GM19468 (cell line): Measurements from ENCODE around the gene MEF2D.

Source experiments
- ATAC-seq: cut with Tn5 transposase; IDR thresholded peaks from one replicate; pipeline ENCODE4 v1.9.1; 2021; ENCODE audit warnings: mild to moderate bottlenecking, moderate library complexity, moderate number of reproducible peaks; ENCODE audit not compliant: unreplicated experiment; ENCODE audit errors: extremely low read depth

Gene MEF2D

DNA sequence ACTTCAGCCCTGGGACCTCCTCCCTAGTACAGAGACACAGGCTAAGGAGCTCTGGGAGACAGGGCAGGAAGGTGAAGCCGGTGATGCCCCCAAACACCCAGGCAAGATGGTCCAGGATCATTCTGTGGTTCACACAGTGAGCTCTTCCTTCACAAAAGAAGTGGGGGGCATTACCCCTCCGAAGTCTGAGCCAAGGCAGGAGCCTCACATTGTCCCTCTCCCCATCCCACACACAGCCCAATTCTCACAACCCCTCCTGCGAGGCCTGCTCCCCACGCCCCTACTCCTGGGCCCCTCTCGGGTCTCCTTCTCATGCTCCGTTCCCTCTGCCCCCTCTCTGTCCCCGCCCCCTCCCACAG lies 10.7 kb downstream of the MEF2D start:
- no peak for ATAC-seq

DNA sequence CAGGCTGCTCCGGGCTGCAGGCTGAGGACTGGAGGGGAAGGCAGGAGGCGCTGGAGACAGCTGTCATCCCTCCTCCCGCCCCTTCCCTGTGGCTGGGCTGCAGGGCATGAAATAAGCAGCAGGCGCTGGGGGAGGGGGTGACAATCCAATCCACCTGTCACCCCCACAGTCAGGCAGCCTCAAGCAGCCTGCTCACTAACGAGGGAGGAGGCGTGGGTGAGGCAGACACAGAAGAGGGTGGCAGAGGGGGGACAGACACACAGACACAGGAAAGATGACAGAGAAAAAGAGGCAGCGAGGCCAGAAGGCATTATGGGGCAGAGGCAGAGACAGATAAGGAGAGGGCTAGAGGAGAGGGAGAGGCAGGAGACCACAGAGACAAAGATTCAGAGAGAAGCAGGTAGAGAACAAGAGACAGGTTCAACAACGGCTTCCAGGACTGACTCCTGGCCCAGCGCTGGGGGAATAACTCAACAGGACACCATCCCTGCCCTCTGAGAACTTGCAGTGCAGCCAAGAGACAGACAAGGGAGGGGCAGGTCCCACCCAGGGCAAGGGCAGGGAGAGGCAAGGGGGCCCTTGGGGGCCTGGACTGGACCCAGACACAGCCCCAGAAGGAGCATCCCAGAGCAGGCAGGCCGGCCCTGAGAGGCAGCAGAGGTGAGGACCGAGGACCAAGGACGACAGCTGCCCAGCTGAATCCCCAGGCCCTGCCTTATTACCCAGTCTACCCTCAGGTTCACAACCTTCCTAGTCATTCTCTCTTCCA lies 11.2 kb downstream of the MEF2D start:
- ATAC-seq = no peak

DNA sequence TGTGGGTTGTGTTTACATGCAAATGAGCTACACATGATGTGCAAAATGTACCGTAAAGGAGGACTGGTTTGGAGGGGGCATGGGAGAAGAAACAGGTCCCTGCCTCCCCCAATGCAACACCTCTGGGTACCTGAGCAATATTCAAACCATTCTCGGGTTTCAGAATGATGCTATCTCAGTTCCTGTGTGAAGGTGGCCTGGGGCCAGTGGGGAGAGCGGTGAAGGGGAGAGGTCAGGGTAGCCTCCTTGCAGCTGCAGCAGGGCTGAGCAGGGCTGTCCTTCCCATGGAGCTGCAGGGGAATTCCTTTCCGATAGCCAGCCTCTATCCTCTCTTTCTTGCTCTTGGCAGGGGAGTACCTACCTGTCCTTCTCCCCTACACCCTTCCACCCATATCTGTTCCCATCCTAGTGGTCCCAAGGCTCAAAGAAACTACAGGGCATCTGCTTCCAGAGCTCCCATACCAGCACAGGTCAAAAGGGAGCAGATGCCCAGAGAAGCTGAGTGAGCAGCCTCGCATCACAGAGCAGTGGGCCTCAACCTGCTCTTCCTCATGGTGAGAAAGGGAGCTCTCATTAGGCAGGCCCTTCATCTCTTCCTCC lies 11.9 kb downstream of the MEF2D start:
- ATAC-seq = peak; percentile 45

DNA sequence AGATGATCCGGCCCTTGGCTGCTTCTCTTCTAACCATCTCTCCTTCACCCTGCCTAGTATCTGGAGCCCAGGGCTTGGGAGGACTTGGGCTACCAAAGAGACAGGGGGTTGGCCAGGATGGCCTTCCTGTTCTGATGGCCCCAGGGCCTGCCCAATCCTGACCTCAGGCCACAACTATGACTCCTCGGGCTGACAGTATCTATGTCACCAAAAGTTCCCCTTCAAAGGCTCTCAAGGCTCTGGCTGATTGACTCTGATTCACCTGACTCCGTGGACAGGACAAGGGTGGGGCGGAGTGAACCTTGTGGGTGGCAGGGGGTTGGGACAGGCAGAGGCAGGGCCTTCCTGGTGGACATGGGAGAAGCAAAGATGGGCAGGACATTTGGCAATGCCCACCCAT lies 12.7 kb downstream of the MEF2D start:
- ATAC-seq = no peak

DNA sequence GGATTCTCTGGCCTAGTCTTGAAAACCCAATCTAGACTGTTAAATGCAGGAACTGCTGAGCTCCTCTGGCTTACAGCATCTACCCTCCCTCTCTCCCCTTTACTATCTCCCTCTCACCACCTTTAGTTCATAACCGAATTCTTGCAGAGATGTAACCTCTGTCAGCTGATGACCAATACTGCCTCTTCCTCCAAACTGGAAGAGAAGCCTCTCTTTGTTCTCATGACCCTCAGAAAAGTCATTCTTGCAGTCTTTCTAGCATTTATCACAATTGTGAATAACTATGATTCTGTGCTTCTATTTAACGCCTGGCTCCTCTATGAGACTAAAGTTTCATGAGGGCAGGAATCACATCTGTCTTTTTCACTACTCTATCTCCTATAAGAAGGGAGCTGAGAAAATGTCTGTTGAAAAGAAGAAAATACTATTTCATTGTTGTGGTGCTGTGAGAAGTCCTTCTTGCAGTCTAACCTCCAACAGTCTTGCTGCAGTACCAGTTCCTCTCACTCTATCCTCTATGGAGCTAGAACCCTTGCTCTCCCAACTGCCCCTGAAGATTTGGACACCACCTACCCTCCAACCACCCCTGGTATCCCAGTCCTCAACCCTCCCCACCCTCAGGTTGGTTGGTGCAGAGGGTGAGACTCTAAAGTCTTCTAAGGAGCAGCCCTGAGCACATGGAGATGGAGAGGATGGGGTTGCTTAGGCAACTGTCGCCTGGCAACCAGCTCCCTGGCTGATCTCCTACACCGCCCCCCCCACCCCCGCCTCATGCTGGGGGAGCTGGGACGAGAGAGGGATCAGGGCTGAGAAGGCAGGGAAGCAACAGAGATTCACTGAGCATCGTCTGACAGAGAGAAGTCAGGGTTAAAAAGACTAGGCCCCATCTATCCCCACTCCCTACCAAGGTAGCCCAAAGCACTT lies 13.9 kb downstream of the MEF2D start:
- no peak for ATAC-seq

DNA sequence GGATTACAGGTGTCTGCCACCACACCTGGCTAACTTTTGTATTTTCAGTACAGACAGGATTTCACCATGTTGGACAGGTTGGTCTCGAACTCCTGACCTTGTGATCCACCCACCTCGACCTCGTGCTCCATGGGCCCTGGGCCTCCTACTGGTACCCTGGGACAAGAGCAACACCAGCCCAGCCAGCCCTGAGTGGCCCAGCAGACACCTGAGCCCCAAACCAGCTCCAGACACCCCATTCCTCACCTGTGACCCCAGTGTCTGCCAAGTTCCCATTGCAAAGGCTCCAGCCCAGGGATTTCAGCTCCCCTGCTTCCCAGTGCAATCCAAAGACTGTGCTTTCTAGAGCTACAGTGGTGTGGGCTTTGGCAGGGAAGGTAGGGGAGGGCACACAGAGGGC lies 14.6 kb downstream of the MEF2D start:
- no peak for ATAC-seq

DNA sequence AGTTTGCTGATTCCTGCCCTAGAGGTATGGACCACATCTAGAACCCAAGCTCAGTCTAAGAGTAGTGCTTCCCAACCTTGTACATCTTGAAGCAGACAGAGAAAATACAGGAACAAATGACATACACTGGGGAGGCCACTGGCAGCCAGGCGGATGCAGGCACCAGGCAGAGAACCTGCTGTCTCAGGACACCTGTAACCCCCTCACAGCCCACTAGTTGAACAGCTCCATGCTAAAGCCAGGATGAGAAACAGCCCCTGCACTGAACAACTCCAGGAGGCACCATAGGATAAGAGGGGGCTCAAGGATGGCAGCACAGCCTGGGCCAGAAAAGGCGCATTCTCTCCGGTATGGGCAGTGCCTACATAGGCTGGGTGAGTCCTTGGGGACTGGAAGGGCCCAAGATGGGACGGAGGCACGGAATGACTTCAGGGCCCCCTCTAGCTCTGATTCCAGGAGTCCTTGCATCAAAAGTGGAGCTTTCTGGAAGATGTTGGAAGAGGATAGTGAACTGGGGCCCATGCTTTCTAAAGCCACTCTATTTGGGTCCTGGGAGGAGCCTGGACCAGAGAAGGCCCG lies 16.0 kb downstream of the MEF2D start:
- no peak for ATAC-seq

DNA sequence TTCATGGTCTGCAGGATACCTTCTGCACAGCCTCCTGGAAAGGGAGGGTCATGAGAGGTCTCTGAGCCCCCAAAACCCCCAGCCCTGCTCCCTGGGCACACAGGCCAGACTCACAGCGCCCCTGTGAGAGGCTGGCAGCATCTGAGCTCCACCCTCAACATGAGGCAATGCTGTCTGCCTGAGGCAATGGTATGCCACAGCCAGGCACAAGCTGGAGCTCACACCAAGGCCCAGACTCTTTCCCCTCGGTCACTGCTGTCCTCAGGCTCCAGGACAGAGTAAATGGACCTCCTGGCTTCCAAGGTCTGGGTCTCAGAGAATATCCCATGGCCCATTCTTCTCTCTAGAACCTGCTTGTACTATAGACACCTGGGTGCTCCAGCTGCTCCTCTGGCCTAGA lies 17.2 kb downstream of the MEF2D start:
- no peak for ATAC-seq

DNA sequence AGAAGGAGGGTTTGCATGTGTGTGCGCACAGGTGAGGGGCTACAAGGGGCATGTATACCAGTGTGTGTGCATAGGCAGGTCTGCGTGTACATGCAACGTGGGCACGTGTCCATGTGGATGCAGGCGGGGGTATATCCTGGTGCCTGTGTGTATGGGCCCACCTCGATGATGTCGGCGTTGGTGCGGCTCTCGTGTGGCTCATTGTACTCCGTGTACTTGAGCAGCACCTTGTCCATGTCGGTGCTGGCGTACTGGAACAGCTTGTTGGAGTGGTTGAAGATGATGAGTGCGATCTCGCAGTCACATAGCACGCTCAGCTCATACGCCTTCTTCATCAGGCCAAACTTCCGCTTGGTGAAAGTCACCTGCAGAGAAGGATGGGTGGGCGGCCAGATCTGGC lies 18.3 kb downstream of the MEF2D start:
- ATAC-seq = no peak

DNA sequence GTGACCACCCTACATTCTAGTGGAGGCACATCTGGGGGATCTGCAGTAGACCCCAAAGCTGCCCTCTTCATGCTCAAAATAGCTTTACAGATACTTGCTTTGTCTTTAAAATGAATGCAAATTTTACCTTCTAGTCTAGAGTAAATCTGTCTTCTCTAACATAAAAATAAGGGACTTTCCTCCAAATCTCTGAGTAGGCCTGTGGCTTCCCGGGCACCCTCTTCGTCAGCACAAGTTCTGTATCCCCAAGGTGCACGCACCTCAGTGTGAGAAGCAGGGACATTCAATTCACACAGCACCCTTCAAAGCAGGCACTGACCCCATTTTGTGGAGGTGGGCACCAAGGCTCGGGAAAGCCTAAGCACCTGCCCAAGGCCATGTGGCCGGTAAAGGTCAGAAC lies 19.0 kb downstream of the MEF2D start:
- ATAC-seq = no peak

DNA sequence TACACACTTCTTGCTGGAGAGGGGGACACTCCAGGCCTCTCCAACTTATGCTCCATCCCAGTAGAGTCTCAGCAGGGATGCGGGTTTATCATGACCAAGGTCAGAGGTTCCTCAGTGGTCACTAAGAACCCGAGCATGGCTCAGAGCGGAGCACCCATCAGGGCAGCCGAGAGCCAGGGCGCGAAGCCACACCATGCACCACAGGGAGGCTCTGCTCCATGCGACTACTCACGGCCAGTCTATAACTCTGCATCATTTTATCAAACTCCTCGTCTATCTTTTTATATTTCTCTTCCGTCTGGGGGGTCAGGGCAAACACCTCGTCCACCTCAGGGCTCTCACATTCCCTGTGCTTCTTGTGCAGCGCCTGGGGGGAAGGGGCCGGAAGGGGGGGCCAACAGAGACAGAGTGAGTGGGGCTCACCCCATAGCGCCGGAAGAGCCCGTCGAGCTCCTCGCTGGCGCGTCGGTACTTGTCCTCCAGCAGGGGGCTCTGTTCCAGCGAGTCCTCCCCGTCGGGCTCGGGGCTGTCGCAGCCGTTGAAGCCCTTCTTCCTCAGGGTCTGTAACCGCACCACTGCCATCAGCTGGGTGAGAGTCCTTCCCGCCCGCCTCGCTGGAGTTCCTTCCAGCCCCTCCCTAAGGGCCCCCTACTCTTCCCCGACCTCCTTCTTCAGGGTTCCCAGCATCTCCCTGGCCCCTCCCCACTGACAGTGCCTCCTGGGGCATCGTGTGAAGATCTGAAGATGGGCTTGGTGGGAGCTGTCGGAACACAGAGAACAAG lies 20.0 kb downstream of the MEF2D start:
- ATAC-seq = no peak

DNA sequence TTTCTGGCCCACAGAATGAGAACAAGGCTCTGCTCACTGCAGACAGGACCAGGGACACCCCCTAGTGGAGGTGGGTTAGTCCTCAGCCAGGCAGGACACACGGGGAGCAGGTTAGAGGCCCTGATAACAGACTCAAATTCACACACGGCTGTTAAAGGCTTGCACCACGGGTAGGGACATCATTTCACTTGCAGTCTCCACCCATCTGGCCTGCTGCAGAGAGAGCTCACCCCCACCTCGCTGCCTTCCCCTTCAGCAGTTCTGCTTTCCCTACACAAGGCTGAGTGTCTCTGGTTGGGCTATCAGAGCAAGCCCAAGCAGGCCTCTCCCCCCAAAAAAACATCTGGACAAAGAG lies 20.6 kb downstream of the MEF2D start:
- ATAC-seq = no peak

DNA sequence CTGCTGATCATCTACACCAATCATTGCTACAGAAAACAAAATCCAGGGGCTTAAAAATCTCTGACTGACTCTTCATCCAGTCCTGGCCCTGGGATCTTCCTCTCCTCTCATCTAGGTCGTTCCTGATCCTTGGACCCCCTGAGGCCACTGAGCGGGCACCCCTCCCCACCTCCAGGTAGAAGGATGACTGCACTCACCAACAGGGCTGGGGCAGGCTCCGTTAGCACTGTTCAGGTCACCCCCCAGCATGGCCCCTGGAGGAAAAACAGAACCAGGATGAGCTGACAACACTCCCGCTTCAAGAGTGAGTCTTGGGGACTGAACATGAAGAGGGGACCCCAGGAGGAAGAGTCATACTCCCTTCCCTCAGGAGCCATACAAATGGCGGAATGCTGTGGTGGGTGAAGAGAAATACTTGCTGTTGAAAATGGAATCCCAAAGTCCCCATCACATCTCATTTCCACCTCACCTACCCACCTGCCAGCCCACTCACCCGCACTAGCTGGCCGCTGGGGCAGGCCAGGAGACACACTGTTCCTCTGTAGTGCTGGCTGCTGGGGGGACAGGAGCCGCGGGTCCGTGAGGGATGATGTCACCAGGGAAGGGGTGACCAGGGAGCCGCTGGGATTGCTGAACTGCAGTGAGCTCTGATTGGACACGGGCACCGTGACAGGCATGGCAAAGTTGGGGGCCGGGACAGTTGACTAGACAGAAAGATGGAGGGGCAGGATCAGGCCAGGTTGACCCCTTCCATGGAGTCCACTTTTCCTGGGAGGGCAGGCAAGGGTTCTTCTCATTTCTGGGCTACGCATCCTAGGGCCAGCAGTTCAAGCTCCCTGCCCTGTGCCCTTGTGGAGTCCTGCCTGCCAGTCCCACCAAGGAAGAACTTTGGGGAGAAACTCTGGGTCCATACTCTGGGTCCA lies 21.2 kb downstream of the MEF2D start:
- no peak for ATAC-seq

DNA sequence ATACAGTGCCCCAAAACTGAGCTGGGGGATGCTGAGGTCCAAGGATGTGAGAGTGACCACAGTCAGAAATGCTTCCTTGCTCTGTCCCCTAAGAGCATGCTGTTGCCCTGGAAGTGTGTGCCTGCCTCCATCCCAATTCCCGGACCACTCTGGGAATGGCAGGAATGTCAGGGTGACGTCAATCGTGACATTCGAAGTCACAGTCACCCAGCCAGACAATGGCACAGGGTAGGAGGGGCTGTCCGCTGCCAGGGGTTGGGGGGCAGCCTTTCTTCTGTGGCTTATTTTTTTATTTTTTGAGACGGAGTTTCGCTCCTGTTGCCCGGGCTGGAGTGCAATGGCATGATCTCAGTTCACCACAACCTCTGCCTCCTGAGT lies 22.3 kb downstream of the MEF2D start:
- ATAC-seq = no peak

DNA sequence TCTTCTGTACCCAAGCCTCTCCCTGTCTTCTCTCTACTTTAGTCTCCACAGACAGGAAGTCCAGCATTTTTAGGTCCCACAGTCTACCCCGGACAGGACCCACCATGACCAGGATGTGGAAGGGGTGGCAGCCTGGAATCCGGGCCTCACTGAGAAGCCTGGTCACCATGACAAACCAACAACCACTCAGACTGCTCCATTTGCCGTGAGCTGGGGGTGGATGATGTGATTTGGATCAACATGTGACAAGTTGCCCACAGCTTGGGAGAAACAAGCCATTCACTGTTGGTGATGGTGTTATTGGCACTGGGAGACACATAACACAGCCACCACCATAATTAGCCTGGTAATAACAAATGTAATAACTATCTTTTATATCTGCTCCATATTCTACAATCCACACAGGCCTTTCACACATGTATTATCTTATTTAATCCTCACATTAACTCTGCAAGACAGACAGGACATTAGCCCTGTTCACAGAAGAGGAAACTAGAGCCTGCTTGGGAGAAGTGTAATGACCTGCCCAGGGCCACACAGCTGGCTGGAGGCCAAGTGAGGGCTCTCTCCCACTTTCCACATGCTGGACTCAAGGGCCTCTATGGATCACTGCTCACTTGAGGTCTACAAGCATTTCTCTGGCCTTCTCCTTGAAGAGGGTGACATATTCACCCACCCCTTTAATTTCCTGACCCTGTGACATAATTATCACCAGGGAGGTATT lies 22.9 kb downstream of the MEF2D start:
- no peak for ATAC-seq

DNA sequence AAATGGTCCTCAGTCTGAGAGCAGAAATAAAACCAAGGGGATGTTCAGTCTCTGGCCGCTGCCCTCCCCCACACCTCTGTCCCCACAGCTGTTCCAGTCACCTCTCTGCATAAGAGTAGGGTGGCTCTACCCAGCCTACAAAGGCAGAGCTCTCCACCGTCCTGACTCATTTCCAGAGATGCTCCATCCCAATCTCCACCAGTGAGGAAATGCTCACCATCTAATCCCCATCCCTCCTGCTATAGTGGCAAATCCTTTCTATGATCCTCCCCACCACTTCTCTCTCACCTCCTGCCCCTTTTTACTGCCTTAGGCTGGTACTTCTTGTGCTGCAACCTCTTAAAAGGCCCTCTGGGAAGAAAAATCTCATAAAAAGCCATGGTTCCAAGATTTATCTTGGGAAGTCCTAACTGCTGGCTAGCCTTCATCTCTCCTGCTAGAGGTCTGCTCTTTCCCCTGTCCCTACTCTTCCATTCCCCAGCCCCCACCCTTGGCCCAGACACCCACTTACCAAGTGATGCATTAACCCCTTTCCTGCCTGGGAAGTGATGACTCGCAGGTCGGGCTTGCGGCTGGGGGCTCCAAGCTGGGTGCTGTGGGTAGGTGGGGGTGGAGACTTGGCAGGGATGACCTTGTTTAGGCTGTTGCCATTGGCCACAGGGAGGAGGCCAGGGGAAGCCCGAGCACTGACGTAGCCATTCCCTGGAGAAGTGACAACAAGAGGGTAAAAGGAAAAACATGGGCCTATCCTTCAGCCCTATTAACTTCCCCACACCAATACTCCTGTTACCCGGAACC lies 23.9 kb downstream of the MEF2D start:
- no peak for ATAC-seq

DNA sequence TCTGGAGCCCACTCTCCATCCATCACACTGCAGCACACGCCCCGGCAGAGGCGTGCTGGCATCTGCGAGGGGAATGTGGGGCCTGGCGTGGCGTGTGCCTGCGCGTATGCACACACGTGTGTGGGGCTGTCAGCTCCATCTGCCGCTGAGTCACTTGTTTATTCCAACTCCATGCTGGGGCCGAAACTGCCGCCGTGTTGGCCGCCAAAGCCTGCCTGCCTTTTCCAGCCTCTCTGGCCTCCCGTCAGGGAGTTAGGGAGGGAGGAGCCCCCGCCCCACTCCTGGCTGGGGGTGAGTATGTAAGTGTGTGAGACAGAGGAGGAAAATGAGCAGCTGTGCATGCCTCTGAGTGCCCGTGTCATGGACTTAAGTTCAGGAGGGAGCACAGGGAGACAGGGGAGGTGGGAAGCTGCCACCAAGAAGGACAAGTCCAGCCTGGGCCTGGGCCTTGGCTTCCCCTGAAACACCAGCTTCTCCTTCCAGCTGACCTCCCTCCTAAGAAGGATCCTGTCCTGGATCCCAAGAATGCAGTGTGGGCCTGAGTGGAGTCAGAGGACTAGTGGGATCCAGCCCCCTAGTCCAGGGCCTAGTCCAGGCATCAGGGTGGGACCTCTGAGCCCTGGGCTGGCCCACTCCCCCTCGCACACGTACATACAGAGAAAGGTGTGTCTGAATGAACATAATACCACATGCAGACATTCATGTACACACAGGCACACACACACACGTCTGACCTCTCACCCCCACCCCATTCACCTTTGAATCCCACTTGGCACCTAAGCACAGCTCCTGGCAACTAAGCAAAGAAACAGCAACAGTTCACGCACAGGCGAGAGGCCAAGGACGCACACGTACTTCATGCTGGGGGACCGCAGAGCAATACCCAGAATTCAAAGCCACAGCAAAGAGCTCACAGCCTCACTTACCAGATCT lies 24.7 kb downstream of the MEF2D start:
- no peak for ATAC-seq
